ENCODE results near the gene CYB561.
A peak's percentile ranks its signal among the peaks of the same experiment; 100 is the strongest.

Gene CYB561

DNA sequence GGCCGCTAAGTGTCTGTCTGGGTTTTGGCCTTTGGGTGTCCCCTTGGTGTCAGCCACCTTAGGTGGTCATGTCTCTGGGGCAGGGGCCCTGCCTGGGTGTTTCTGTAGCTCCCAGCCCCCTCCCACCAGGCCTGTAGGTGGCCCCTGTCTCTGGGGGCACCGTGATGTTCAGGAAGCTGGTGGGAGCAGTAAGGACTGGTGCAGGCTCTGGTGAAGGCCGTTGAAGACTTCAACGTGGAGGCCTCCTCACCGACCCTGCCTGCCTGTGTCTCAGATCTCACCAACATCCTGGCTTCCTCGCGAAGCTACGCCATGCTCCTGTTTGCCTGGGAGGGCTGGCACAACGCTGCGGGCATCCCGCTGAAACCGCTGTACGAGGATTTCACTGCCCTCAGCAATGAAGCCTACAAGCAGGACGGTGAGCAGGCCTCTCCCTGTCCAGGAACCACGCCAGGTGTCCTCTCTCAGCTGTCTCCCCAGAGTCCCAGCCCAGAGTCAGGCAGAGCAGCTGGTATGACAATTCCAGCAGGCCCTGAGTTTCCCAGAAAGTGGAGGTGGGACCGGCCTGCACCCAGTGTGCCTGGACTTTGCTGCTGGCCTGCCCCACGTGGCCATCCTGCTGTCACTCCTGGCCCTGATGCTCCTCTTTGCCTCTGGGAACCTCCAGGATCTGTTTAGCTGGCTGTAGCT is 33.5 kb upstream of the CYB561 start:
- TF ChIP-seq, protein P1, sequence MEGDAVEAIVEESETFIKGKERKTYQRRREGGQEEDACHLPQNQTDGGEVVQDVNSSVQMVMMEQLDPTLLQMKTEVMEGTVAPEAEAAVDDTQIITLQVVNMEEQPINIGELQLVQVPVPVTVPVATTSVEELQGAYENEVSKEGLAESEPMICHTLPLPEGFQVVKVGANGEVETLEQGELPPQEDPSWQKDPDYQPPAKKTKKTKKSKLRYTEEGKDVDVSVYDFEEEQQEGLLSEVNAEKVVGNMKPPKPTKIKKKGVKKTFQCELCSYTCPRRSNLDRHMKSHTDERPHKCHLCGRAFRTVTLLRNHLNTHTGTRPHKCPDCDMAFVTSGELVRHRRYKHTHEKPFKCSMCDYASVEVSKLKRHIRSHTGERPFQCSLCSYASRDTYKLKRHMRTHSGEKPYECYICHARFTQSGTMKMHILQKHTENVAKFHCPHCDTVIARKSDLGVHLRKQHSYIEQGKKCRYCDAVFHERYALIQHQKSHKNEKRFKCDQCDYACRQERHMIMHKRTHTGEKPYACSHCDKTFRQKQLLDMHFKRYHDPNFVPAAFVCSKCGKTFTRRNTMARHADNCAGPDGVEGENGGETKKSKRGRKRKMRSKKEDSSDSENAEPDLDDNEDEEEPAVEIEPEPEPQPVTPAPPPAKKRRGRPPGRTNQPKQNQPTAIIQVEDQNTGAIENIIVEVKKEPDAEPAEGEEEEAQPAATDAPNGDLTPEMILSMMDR (IDR thresholded peaks at IDR 0.05; ENCODE audit: control insufficient read depth, extremely low read depth, insufficient read depth), result no peak
- no peak for DNase-seq (ENCODE audit: low read depth)

DNA sequence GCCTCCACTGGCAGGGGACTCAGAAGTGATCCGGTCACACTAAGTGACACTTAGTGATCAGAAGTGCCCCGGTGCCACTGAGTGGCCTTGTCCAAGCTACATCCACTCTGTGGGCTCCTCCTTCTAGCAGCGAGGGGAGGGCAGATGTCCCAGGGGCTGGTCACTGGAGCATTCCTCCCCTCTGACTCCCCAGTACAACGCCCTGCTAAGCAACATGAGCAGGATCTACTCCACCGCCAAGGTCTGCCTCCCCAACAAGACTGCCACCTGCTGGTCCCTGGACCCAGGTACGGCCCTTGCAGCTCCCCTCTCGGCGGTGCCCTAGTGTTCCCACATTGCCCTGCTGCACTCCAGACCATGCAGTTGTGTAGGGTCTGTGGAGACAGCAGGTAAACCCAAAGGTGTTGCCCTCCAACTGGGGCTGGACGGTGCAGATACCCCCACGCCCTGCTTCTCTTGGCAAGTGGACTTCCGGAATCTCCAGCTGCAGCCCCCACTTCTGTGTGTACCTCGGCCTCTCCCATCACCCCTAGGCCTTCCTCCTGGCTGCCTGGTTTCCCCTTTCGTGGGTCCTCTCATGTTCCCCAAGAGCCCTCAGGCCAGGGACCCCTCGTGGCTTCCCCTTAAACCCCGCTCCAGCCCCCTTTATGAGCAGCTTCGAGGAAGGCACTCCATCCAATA is 32.8 kb upstream of the CYB561 start:
- H3K4me3 ChIP-seq (ENCODE audit: low read depth, low read length), result no peak overlapping the region
- TF ChIP-seq, protein P1 (IDR thresholded peaks at IDR 0.05; ENCODE audit: control insufficient read depth, extremely low read depth, insufficient read depth), result peak; percentile 92
- peak; percentile 47 for DNase-seq (ENCODE audit: low read depth)

More for the DNA sequence above, 33.5 kb upstream of the CYB561 start:
- no peak overlapping the region for H3K4me3 ChIP-seq (ENCODE audit: low read depth, low read length)

DNA sequence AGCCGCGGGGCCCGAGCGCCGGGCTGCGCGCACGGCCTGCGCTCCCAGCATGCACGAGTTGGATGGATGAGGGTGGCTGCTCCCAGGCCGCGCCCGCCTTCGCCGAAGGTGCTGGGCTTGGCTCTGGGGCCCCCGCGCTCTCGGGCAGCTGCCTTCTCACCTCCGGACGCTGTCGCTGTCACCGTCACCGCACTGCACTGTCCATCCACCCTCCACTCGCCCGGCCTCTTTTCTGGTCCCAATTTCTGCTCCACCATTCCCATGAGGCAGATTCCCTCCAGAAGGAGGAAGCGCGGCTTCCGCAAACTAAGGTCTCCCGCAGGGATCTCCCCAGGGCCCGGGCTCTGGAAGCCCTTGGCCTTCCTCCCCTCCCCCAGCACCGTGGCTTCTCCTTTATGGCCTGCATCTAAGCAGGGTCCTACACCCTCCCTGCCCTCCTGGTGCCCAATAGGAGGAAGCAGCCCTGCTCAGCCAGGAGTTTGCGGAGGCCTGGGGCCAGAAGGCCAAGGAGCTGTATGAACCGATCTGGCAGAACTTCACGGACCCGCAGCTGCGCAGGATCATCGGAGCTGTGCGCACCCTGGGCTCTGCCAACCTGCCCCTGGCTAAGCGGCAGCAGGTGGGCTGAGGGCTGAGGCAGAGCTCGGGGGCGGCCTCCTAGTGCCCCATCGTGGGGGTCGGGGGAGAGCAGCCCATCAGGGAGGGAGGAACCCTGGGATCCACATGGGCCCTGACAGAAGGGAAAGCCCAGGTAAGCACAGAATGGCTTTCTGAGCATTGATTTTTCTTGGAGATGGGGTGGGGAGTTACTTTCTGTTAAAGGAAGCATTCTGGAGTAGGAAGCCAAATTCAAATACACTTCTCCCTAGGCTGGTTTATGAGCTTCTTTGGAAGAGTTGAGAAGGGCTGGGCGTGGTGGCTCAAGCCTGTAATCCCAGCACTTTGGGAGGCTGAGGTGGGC is 31.7 kb upstream of the CYB561 start:
- DNase-seq (ENCODE audit: low read depth), result no peak
- TF ChIP-seq, protein P1 (IDR thresholded peaks at IDR 0.05; ENCODE audit: control insufficient read depth, extremely low read depth, insufficient read depth), result no peak
- H3K4me3 ChIP-seq (ENCODE audit: low read depth, low read length), result no peak overlapping the region

DNA sequence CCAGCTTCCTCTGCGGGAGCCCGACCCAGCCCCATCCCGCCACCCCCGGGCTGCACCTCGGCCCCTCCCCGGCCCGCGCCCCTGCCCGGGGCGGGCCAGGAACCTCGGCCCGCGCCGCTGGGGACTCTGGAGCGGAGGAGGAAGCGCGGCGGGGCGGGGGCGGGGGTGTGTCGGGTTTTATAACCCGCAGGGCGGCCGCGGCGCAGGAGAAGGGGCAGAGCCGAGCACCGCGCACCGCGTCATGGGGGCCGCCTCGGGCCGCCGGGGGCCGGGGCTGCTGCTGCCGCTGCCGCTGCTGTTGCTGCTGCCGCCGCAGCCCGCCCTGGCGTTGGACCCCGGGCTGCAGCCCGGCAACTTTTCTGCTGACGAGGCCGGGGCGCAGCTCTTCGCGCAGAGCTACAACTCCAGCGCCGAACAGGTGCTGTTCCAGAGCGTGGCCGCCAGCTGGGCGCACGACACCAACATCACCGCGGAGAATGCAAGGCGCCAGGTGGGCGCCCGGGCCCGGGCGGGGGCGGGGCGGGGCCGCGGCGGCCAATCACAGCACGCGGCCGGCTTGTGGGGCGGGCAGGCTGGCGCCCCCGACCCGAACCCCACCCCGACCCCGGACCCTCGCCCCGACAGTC is 30.9 kb upstream of the CYB561 start, which contains the start of gene ACE:
Gene ACE (plus strand): TSS at position 208 of the 626 bp plus-strand sequence. CDS start 34 bp downstream, at position 242.
- TF ChIP-seq, protein P1 (IDR thresholded peaks at IDR 0.05; ENCODE audit: control insufficient read depth, extremely low read depth, insufficient read depth), result no peak
- no peak within 1 kb of the TSS for H3K4me3 ChIP-seq (ENCODE audit: low read depth, low read length)
- DNase-seq (ENCODE audit: low read depth), result no peak

DNA sequence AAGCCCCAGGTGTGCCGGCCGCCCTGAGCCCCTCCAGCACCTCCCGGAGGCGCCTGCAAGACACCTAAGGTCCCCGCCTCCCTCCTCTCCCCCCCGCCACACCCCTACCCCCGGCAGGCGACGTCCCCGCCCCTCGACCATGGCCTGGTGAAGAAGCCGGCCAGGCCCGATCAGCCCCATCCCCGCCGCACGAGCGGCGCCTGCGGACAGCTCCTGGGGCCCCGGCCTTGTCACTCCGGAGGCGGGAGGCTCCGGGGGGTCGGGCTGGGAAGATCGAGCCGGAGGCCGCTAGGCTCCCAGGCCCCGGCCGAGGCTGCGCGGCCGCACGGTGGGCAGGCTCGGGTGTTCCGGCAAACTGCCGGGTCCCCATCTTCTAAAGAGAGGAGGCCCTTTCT is 30.4 kb upstream of the CYB561 start:
- no peak for DNase-seq (ENCODE audit: low read depth)
- TF ChIP-seq, protein P1 (IDR thresholded peaks at IDR 0.05; ENCODE audit: control insufficient read depth, extremely low read depth, insufficient read depth), result no peak
- H3K4me3 ChIP-seq (ENCODE audit: low read depth, low read length), result no peak overlapping the region
